HCT116 (cell line): ENCODE measurements around the gene MAST4. TPM values are rescaled to one million over a fixed set of nuclear protein-coding genes. Genes with fewer than 3 reads are reported as not detected.

Source experiments
- ATAC-seq: fragments of 200-7000 bp; cut with Tn5 transposase; 2 replicates; pipeline ENCODE4 v1.9.1; 2020; ENCODE audit warnings: mild to moderate bottlenecking, moderate library complexity
- BruUV-seq: library from RNA; stranded (reverse); fragments of 400-500 nt; replicated peaks from 2 replicates; lab custom pipeline; 2021; lab: Mats Ljungman, UMichigan
- CTCF ChIA-PET: fragments of 300-600 bp; sonication (Branson Sonifier 250); formaldehyde crosslinking; loops from one replicate; lab custom pipeline; 2021; ENCODE audit warnings: antibody characterized with exemption; lab: Charles Lee
- POLR2A ChIA-PET: fragments of 300-600, 350-600 bp; sonication (Branson Sonifier 250); formaldehyde crosslinking; loops from one replicate; lab custom pipeline; 2021; ENCODE audit warnings: antibody characterized with exemption; lab: Charles Lee
- RAD21 ChIA-PET, 2 experiments: fragments of 300-600 bp; sonication (Branson Sonifier 250); formaldehyde crosslinking; loops; one replicate each; lab custom pipeline; 2023; ENCODE audit warnings: low total read pairs in 2 of 2; ENCODE audit not compliant: uncharacterized antibody in 2 of 2, unreplicated experiment in 2 of 2, low non-redundant PET in 1 of 2; lab: Charles Lee
- DNase-seq: peaks from one replicate; pipeline ENCODE4 v3.0.0-alpha.2; 2010; ENCODE audit warnings: low read depth, low spot score
- H2AFZ ChIP-seq: fragments of 200-600 bp; shearing (Covaris generic), sonication (generic); 2 replicates; pipeline ENCODE4 v1.6.1; 2017; ENCODE audit warnings: low read depth, mixed run types, mixed read lengths, antibody characterized with exemption, low read length; ENCODE audit not compliant: poor library complexity, severe bottlenecking
- H3K27ac ChIP-seq: 2 replicates; pipeline ENCODE4 v1.5.1; 2012; ENCODE audit warnings: low read depth, low read length
- H3K27me3 ChIP-seq: fragments of 200-600 bp; sonication (generic); 2 replicates; pipeline ENCODE4 v1.6.1; 2016; ENCODE audit warnings: mixed run types, low read length, mixed read lengths; ENCODE audit not compliant: insufficient read depth
- H3K36me3 ChIP-seq, 2 experiments: fragments of 200-500 bp in 1 of 2; fragments of 200-600 bp in 1 of 2; sonication (Bioruptor generic) in 1 of 2; sonication (generic) in 1 of 2; 2 replicates each; pipeline versions ENCODE4 v1.5.1 to v1.6.1; 2014 to 2016; ENCODE audit warnings: low read length in 2 of 2, inconsistent platforms in 1 of 2, mixed read lengths in 1 of 2, mixed run types in 1 of 2; ENCODE audit not compliant: insufficient read depth in 2 of 2, control insufficient read depth in 1 of 2
- H3K4me1 ChIP-seq, 2 experiments: fragments of 200-600 bp in 1 of 2; sonication (generic) in 1 of 2; 2 replicates each; pipeline versions ENCODE4 v1.5.1 to v1.6.1; 2012 to 2017; ENCODE audit warnings: low read length in 2 of 2, inconsistent platforms in 1 of 2, mild to moderate bottlenecking in 1 of 2, mixed read lengths in 1 of 2, mixed run types in 1 of 2, moderate library complexity in 1 of 2; ENCODE audit not compliant: insufficient read depth in 2 of 2, control insufficient read depth in 1 of 2
- H3K4me2 ChIP-seq: fragments of 200-600 bp; sonication (generic); 2 replicates; pipeline ENCODE4 v1.6.1; 2017; ENCODE audit warnings: mixed run types, low read length, mixed read lengths
- H3K4me3 ChIP-seq, 2 experiments: fragments of 200-600 bp in 1 of 2; sonication (generic) in 1 of 2; replicated peaks in 1 of 2; 2 replicates each; pipeline ENCODE4 v1.5.1; 2011 to 2016; ENCODE audit warnings: low read length in 2 of 2, control low read depth in 1 of 2, low read depth in 1 of 2, mild to moderate bottlenecking in 1 of 2, mixed read lengths in 1 of 2, mixed run types in 1 of 2
- H3K79me2 ChIP-seq: fragments of 200-600 bp; sonication (generic); 2 replicates; pipeline ENCODE4 v1.6.1; 2017; ENCODE audit warnings: mild to moderate bottlenecking, mixed run types, low read length, moderate library complexity, mixed read lengths; ENCODE audit not compliant: insufficient read depth
- H3K9ac ChIP-seq: fragments of 200-600 bp; sonication (generic); 2 replicates; pipeline ENCODE4 v1.6.1; 2016; ENCODE audit warnings: low read length, mixed read lengths
- H3K9me2 ChIP-seq: fragments of 200-600 bp; sonication (generic), shearing (Covaris generic); 2 replicates; pipeline ENCODE4 v1.6.1; 2017; ENCODE audit warnings: mixed run types, mild to moderate bottlenecking, moderate library complexity; ENCODE audit not compliant: insufficient read depth
- H3K9me3 ChIP-seq, 2 experiments: fragments of 200-500 bp in 1 of 2; fragments of 200-600 bp in 1 of 2; sonication (Bioruptor generic) in 1 of 2; sonication (generic) in 1 of 2; 2 replicates each; pipeline ENCODE4 v1.6.1; 2014 to 2017; ENCODE audit warnings: low read length in 2 of 2, mixed read lengths in 2 of 2, inconsistent platforms in 1 of 2, low read depth in 1 of 2, mild to moderate bottlenecking in 1 of 2, mixed run types in 1 of 2, moderate library complexity in 1 of 2; ENCODE audit not compliant: control insufficient read depth in 1 of 2, insufficient read depth in 1 of 2
- H4K20me1 ChIP-seq: fragments of 200-600 bp; sonication (generic), shearing (Covaris generic); 2 replicates; pipeline ENCODE4 v1.6.1; 2017; ENCODE audit warnings: mixed run types, mild to moderate bottlenecking, moderate library complexity; ENCODE audit not compliant: insufficient read depth
- ATF3 ChIP-seq: IDR thresholded peaks from 2 replicates; pipeline ENCODE4 v1.6.1; 2012
- CBX3 ChIP-seq: IDR thresholded peaks from 2 replicates; pipeline ENCODE4 v1.6.1; 2012; ENCODE audit warnings: low read depth
- CEBPB ChIP-seq: IDR thresholded peaks from 2 replicates; pipeline ENCODE4 v1.6.1; 2012; ENCODE audit warnings: low read depth
- CTCF ChIP-seq, 3 experiments: fragments of 200-600 bp in 1 of 3; sonication (generic) in 1 of 3; IDR thresholded peaks in 2 of 3; conservative IDR thresholded peaks in 1 of 3; 2 replicates each; pipeline ENCODE4 v1.5.1; 2012 to 2017; ENCODE audit warnings: low read depth in 2 of 3, low read length in 2 of 3, antibody characterized with exemption in 1 of 3, borderline replicate concordance in 1 of 3, control low read depth in 1 of 3, mild to moderate bottlenecking in 1 of 3, mixed read lengths in 1 of 3, mixed run types in 1 of 3, moderate library complexity in 1 of 3; ENCODE audit not compliant: insufficient read depth in 1 of 3
- EGR1 ChIP-seq: IDR thresholded peaks from 2 replicates; pipeline ENCODE4 v1.6.1; 2012; ENCODE audit warnings: low read depth
- ELF1 ChIP-seq: IDR thresholded peaks from 2 replicates; pipeline ENCODE4 v1.6.1; 2012; ENCODE audit warnings: low read depth, borderline replicate concordance
- EZH2 ChIP-seq: fragments of 200-600 bp; sonication (generic); IDR thresholded peaks from 2 replicates; pipeline ENCODE4 v1.6.1; 2017; ENCODE audit warnings: antibody characterized with exemption, mixed run types
- EZH2phosphoT487 ChIP-seq: fragments of 200-600 bp; IDR thresholded peaks from 2 replicates; pipeline ENCODE4 v1.6.1; 2018; ENCODE audit warnings: antibody characterized with exemption, borderline replicate concordance
- POLR2A ChIP-seq: IDR thresholded peaks from 2 replicates; pipeline ENCODE4 v1.7.0; 2011; ENCODE audit warnings: borderline replicate concordance; ENCODE audit not compliant: insufficient read depth, insufficient read length; ENCODE audit errors: extremely low read depth
- POLR2AphosphoS5 ChIP-seq: IDR thresholded peaks from 2 replicates; pipeline ENCODE4 v1.6.1; 2011; ENCODE audit warnings: mild to moderate bottlenecking, low read depth, low read length, moderate library complexity
- RAD21 ChIP-seq: IDR thresholded peaks from 2 replicates; pipeline ENCODE4 v1.6.1; 2012; ENCODE audit warnings: low read depth, mild to moderate bottlenecking
- SP1 ChIP-seq: IDR thresholded peaks from 2 replicates; pipeline ENCODE4 v1.6.1; 2012; ENCODE audit warnings: low read depth
- SRF ChIP-seq: IDR thresholded peaks from 2 replicates; pipeline ENCODE4 v1.6.1; 2012; ENCODE audit warnings: low read depth
- TCF7L2 ChIP-seq: IDR thresholded peaks from 2 replicates; pipeline ENCODE4 v1.7.0; 2011; ENCODE audit warnings: borderline replicate concordance, inconsistent platforms; ENCODE audit not compliant: insufficient read depth, insufficient read length; ENCODE audit errors: extremely low read depth
- YY1 ChIP-seq: IDR thresholded peaks from 2 replicates; pipeline ENCODE4 v1.6.1; 2011; ENCODE audit warnings: low read length, low read depth, moderate library complexity, mild to moderate bottlenecking; ENCODE audit not compliant: insufficient replicate concordance; ENCODE audit errors: extremely low read depth
- ZFX ChIP-seq: fragments of 450-650 bp; IDR thresholded peaks from 2 replicates; pipeline ENCODE4 v1.6.1; 2017
- ZNF274 ChIP-seq: fragments of 200-500 bp; sonication (Bioruptor generic); IDR thresholded peaks from 2 replicates; pipeline ENCODE4 v1.6.1; 2014; ENCODE audit warnings: mild to moderate bottlenecking, low read depth, low read length, inconsistent platforms
- intact Hi-C: fragments of 100-400 bp; cut with micrococcal nuclease; formaldehyde crosslinking; loops from 2 replicates; pipeline ENCODE4 v1.10.0; 2022
- total RNA-seq: library from RNA; stranded (reverse); gene quantifications from one replicate; pipeline ENCODE4 v1.2.1, GENCODE V29; 2021; ENCODE audit not compliant: unreplicated experiment
- TF ChIP-seq, protein P1 (sequence below): IDR thresholded peaks from 2 replicates; pipeline ENCODE4 v1.6.1; 2011; ENCODE audit warnings: mild to moderate bottlenecking, low read length, moderate library complexity; ENCODE audit not compliant: insufficient replicate concordance; ENCODE audit errors: extremely low read depth

MAST4 gene
- total RNA-seq, 1 experiment from 2014 or later: 1.1 TPM

DNA sequence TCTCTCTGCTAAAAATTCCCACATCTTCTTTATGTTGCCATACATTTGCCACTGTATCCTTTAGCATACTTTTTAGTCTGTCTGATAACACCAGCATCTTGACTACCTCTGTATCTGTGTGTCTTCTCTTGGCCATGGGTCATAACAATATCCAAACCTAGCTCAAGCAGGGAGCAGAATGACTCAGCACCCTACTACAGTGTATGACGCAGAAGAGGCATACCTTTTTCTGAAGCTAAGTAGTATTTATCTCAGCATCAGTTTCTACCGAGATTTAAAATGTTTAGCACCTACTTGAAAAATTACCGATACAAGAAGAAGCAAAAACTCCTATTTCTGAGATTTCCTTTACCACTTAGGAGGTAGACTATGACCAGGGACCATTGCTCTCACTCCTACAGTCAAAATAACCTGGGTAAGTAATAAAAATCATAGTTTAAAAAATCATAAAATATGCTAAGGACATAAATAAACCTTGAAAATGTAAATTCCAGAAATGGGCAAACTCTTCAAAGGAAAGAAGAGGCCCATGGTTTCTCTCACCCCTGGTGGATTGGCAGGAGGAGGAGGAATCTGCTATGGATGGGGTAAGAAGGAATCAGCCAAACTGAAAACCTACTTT lies 286.5 kb downstream of the MAST4 start (continued):
- TF ChIP-seq YY1 (no peak), RAD21 (no peak), POLR2AphosphoS5 (no peak), EGR1 (no peak), ZFX (no peak), ATF3 (no peak), TCF7L2 (no peak)

DNA sequence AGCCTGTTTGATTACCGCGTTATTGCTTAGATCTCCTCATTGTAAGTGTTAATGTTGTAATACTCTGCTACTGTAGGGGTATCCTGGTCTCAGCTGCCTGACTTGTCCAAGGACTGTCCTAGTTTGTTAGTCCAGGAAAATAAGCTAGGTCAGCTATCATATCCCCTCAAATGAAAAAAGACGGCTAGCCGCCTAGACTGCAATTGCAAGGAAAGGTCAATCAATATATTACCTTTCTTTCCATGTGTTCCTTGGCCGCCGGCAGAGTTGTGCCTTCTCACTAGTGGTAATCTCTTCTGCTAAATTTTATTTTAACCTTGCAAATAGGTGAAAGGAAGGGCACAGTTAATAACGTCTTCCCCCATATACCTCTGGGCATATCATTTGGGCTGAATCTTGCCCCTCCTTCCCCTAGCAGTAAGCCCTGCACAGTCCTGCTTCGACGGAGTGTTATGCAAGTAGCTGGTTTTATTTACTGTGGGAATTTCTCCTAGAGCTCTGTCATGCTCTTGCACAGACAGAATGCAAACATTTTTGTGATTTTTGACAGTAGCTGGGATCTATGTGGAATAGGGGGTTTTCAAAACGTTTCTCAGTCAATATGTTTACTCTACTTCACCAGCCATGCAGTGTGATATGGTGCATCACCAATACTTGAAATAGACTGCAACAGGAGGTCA lies 288.5 kb downstream of the MAST4 start:
- no peak overlapping the region for H3K27ac ChIP-seq
- peaks cover 33% of the 10 kb centered on the region for H3K27me3 ChIP-seq
- H3K4me1 ChIP-seq: no peaks in the 10 kb centered on the region
- ATAC-seq (no peak), DNase-seq (no peak)
- no peaks in the 10 kb centered on the region for H3K9me2 ChIP-seq
- POLR2A ChIA-PET: no interaction called here
- H2AFZ ChIP-seq: no peak overlapping the region
- intact Hi-C loops: no loop called here
- CTCF ChIA-PET: no interaction called here
- TF ChIP-seq EZH2 (no peak), YY1 (no peak), CBX3 (no peak), SP1 (no peak), EZH2phosphoT487 (no peak), POLR2A (no peak), ZNF274 (no peak), SRF (no peak), CEBPB (no peak), ELF1 (no peak), ZFX (no peak), RAD21 (no peak), TCF7L2 (no peak), EGR1 (no peak), CTCF (IDR thresholded peaks at IDR 0.05 in 2 of 3, conservative IDR thresholded peaks at IDR 0.05 in 1 of 3; ENCODE audit: borderline replicate concordance in 1 of 3, insufficient read depth in 1 of 3, low read depth in 2 of 3, low read length in 2 of 3) (no peak)
- TF ChIP-seq, protein P1, sequence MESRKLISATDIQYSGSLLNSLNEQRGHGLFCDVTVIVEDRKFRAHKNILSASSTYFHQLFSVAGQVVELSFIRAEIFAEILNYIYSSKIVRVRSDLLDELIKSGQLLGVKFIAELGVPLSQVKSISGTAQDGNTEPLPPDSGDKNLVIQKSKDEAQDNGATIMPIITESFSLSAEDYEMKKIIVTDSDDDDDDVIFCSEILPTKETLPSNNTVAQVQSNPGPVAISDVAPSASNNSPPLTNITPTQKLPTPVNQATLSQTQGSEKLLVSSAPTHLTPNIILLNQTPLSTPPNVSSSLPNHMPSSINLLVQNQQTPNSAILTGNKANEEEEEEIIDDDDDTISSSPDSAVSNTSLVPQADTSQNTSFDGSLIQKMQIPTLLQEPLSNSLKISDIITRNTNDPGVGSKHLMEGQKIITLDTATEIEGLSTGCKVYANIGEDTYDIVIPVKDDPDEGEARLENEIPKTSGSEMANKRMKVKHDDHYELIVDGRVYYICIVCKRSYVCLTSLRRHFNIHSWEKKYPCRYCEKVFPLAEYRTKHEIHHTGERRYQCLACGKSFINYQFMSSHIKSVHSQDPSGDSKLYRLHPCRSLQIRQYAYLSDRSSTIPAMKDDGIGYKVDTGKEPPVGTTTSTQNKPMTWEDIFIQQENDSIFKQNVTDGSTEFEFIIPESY: no peak
- H3K36me3 ChIP-seq: no peaks in the 10 kb centered on the region
- no peak overlapping the region for H3K4me3 ChIP-seq
- H3K9me3 ChIP-seq: no peaks in the 10 kb centered on the region
- RAD21 ChIA-PET: no interaction called here
- H3K4me2 ChIP-seq: no peak overlapping the region
- H3K79me2 ChIP-seq: no peaks in the 10 kb centered on the region
- BruUV-seq: no TSS peak
- no peaks in the 10 kb centered on the region for H4K20me1 ChIP-seq
- H3K9ac ChIP-seq: no peak overlapping the region
